IPS-NIHi7 (cell line): ENCODE results near the gene EDAR.
A peak's percentile ranks its signal among the peaks of the same experiment; 100 is the strongest.

ENCODE experiments used
- DNase-seq: peaks from one replicate; pipeline ENCODE4 v3.0.0; 2012; ENCODE audit warnings: mixed read lengths; ENCODE audit errors: extremely low spot score

EDAR gene

DNA sequence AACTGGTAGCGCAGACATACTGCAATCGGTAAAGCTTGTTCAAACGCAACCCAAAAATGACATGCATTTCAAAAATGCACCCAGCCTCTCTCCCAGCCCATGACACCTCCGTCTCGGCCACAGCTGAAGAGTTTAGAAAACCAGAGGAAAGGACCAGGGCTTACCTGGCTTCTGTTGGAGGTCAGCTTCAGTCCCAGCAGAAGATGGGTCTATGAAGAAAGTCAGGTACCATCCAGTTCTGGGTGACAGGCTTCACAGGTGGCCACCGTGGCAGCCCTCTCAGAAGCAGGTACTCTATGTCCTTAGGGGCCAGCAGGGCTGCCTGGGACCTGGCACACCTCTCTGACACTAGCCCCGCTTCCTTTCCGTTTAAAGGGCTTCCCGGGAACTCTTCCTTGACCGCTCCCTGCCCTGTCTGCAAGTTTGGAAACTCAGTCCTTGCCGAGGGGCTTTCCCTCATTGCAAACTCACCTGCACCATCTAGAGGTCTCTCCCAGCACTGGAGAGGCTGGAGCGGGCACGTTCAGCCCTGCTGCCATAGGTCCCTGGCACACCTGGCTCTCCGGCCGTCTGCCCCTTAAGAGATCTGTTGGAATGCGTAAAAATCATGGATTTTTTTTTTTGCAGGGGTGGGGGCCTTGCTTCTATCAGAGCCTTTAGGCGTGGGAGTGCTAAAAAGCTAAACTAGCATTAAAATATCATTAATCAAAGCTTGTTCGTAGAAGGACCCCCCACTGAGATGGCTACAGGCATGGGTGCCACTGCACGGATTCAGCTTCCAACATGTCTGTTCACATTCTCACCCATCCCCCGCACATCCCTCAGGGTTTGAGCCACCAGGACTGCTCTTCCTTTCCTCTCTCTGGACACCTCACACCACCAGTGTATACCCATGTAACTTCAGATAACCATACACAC lies at the start of gene EDAR:
Gene EDAR (minus strand): TSS at position 425 of the 918 bp plus-strand sequence. CDS start 58,206 bp downstream, outside the sequence.
- peak; percentile 93 for DNase-seq

DNA sequence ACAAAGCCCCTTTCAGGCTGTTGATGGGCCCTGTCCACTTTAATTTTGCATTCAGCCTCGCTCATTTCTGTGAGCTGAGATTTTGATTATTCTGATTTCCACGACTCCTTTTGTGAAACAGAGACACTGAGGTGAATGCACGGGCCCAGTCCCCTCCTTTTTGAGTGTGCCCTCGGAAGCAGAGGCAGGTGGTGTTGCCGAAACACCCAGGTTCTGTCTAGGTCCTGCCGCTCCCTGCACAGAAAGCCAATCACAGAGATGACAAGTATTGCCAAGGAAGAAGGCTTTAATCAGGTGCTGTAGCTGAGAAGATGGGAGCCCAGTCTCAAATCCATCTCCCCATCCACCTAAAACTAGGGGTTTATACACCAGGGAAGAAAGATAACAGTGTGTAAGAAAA lies 44.2 kb upstream of the EDAR start:
- no peak for DNase-seq

DNA sequence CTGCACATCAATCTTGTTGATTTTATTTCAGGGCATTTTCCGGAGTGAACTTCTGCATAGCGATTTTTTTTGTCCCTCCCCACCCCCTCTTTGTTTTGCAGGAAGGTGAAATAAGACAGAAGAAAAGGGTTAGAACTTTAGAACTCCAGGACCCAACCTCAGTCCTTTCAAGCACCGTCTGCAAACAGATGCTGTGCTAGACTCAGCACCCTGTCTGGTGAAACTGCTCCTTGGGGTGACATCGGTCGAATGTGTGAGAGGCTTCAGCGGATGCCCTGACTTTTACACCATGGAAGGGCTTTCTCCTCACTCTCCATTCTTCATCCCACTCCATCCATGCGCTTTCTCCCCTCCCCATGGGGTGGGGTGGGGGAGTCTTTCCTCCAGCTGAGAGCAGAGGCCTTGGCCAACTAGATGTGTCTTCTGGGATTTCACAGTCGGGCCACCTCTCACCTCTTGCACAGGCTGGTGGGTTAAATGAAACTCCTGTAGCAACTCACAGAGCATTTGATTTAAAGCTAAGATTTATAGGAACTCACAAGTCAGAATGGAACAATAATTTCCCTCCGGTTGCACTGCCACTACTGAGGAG lies 43.3 kb upstream of the EDAR start:
- DNase-seq = no peak

DNA sequence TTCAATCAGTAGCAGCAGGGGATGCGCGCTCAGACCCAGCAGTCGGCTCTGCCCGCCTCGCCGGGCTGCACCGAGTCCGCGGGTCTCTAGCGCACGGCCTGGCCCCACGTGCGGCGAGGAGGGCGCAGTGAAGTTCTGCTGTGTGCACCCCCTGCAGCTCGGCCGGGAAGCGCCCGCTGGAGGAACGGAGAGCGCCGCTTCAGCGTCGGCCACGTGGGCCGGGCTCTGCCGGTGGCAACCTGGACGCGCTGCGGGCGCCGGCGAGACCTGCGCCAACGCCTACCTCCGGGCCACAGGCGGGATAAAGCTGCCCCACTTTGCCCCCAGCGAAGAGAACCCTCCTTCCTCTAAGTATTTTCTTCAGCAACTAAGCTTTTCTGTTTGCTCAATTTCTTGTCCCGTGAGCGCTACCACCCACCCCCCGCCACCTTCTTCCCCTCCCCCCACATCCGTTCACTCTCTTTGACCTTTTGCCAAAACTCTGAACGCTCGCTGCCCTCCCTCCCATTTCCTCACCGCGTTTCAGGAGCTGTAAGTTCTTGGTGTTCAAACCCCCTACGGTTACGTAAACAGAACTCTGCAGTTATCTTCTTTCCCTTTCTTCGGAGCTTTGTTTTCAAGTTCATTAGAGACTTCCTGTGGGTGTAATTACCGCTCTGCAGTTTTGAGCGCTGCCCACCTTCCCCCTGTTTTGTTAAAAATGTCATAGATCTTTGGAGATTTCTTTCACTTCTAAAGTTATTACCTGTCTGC lies 42.6 kb upstream of the EDAR start:
- peak; percentile 45 for DNase-seq

DNA sequence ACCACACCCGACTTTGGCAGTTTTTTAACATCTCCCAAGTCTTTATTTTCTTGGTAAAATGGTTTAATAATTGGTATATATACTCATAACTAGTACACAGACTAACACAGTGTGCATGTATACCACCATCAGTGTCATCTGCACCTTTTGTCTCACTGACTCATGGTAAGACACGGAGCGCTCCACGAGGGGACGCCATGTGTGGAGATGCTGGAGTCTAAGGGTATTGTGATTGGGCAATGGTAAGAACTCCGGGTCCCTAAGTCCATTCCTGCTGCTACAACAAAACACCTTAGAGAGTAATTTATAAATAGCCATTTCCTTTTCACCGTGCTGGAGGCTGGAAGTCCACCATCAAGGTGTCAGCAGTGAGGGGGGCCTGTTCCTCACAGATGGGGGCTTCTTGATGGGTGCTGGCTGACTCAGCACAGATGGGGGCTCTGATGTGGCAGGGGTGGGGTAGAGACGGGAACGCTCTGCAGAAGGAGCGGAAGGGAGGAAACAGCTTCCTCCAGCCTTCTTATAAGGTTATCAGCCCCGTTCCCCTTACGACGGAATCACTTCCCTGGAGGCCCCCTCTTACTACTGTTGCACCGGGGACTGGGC lies 42.0 kb upstream of the EDAR start:
- no peak for DNase-seq

DNA sequence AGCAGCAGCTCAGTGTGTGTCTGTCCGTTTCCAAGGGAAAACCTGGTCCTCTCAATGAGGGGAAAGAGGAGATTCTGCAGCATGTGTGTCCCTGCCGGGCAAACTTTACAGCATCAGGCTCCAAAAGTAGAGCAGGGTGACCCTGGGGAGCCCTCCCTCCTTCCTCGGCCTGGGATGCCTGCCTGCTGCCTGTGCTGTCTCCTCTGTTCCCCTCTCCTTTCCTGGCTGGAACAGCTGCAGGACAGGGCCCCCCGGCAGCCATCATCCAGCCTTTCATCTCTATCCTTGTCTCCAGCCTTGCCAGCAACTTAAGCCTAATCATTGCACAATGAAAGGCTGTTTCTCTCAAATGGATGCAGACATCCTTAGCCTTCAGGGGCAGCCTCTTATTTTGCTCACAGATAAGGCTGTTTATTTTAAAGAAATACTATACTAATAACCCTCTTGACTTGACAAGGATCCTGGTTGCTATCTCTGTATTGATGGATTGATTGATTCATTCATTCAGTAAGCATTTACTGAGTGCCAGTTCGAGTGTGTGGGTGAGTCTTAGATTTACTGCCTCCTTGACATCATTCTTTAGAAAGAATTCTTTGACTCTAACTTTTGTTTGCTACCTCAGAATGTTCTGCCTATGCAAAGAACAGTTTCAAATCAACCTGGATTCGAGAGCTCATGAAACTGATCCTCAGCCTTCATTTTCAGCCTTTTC lies 40.6 kb upstream of the EDAR start:
- DNase-seq = no peak

DNA sequence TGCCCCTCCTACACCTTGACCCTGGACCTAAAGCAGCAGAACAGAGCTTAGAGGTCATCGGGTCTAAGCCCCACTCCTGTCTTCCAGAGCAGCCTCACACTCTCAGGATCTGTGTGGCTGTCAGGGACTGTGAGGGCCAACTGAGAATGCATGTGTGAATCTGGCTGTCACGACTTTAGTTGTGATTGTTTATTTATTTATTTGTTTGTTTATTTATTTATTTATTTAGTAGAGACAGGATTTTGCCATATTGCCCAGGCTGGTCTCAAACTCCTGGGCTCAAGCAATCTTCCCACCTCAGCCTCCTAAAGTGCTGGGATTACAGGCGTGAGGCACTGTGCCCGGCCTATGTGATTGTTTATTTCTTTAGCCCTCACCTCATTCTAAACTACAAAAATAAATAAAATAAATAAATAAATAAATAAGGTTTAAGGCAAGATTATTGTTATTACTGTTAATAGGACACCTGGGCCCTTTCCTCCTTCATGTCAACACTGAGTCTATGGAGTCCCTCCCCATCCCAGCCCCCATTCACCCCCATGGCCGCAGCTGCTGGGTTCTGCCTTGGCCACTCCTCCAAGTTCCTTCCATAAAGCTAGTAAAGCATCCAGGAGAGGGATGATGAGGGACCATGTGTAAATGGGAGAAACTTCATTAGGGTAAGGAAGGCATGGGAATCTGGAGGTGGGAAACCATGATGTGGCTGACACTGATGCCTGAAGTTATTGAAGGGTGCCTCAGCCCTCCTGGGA lies 39.9 kb upstream of the EDAR start:
- DNase-seq = no peak

DNA sequence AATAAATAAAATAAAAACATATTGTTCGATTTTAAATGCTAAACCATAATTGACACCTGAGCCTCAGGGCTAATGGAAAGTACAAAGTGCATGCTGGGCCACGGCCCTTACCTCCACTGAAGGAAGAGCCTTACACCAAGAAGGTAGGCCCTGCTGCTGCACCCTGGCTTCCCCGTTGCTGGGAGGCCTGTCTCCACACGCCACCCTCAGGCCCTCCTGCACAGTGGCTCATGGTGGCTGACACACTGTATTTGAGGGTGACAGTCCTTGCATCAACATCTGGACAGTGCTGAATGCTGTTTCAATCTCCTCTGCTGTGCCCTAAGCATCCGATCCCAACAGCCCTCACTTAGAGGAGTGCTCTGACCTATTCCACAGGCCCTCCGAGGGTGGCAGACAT lies 39.3 kb upstream of the EDAR start:
- no peak for DNase-seq

DNA sequence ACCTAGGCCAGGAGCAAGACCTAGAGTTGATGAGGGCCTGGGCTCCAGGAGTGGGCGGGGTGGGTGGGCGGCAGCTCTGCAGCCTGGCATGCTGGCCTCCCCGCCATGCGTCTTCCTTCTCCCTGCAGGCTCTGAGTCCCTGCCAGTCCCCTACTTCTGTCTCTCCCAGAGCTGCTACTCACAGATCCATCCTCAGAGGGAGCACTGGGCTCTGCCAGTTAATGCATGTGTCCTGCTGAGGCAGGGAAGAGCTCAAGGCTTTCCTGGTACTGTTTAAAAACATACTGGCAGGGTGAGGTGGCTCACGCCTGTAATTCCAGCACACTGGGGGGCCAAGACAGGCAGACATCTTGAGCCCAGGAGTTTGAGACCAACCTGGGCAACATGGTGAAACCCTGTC lies 38.7 kb upstream of the EDAR start:
- DNase-seq = no peak

DNA sequence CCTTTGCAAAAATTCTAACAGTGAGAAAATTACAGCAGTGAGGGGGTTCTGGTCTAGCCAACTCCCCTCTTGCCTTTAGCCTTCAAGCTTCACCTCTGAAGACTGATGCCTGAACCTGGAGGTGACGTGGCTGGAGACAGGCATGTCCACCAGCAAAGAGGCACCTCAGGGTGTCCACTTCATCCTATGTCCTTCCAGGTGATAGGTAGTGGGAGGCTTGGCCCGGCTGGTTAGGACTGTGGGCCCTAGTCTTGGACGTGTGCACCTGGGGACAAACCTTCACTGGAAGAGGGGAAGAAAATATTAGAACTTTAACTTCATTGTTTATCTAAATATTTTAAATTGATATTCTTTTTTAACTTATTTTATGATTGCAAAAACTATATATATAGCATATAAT lies 35.5 kb upstream of the EDAR start:
- no peak for DNase-seq

DNA sequence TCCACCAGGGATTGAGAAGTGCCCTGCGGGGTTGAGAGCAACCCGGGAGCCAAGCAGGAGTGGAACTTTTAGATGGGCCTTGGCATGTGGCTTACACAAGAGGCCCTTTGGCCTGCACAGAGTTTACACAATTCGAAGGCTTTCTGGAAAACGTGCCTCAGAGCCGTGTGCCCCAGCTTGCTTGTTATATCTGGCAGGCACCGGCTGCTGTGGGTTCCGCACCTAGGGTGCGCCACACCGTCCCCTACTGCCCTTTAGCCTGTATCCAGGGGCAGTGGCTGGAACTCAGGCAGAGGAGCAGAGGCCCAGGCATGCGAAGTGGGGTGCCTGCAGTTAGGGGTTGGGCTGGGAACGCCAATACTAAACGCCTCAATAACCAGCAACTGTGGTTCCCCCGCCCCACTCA lies 32.9 kb upstream of the EDAR start:
- DNase-seq = no peak

DNA sequence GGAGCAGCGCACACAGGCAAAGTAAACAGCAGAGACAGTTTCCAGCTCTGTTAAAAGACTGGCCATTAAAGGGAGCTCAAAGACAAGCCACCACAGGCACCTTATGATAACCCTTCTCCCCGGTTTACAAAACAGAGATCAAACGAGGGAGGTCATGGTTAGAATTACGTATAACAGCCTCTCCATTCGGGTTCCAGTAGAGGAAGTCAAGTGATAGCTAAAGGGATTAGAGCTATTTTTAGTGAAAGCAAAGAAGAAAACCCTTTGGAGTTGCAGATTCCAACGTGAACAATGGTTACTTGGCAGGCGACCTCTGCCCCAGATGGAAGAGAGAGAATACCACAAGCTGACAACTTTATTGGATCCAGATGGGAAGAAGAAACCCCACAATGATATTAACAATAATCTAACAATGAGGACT lies 31.2 kb upstream of the EDAR start:
- DNase-seq = peak; percentile 35

DNA sequence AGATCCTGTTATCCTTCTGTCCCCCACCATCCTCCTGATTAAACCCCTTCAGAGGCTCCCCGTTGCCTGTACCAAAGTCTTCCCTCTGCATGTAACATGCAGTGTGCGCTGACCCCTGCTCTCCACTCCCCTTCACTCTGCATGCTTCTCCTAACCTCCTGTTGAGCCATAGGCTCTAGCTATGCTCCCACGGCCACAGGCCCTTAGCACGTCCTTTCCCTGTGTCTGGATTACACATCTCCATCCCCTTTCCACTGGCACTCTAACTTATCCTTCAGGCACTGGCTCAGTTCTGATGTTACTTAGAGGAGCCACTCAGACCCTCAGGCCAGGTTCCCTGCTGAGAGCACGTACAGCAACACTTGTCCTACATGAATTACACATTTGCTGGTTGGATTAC lies 29.4 kb upstream of the EDAR start:
- DNase-seq = no peak

DNA sequence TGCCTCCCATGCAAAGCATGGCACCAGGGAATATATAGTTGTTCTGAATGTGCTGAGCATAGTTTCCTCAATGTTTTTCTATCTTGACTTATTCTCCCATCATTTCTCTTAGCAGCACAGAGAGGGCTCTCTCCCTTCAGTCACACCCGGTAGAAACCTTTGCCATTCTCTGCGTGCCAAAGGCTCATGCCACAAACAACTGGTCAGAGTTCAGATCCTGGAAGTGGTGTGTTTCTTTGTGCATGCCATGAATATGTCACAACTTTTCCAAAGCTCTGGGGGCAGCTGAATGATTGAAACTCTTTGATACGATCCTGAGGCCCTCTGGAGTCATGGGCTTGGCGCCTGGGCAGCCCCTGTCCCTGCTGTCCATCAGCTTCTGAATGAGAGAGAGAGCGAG lies 28.0 kb upstream of the EDAR start:
- no peak for DNase-seq

DNA sequence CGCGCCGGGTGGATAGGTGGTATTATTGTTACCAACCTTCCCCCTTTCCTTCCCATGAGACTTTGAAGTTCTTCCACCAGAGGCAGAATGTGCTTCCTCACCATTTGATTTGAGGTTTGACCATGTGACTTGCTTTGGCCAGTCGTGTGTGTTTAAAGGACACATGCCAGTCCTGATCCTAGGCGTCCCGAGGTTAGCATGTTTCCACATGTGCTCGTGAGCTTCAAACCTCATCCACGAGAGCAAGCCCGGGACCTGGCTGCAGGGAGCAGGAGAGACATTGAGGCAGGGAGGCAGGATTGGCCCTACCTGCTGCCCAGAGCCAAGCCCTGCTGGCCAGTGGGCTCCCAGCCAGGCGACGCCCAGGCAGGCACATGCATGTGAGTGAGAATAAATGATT lies 27.4 kb upstream of the EDAR start:
- DNase-seq = no peak

DNA sequence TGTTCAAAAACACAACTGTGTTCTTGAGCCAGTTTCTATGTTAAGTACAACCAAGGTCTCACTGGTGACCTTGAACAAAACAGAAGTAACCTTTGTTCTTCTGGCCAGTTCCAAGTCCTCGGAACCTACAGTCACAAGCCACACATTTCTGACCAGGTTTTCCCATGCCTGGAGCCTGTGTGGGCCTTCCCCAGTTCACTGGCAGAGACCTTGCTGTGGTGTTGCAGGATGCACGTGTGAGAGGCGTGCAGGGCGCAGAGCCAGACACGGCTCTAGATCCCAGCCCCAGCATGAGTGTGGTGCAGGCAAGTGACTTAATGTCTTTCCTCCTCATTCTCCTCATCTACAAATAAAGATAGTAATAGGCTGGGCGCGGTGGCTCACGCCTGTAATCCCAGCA lies 25.5 kb upstream of the EDAR start:
- no peak for DNase-seq

DNA sequence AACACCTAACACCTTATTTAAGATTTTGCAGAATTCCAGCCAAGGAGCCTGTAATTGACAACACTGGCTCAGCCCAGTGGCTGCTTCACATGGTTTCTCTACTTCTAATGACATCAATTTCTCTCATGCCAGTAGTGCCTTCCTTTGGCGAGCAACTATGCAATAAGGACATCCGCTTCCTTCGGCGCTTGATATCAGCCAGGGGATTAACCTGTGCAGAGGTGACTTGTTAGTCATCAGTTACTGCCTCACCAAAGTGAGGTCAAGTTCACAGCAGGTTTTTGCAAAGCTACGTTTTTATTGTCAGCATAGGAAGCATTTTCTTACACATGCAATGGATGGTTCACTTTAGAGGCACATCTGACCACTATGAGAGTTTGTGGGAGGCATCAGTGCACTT lies 24.0 kb upstream of the EDAR start:
- DNase-seq = no peak

DNA sequence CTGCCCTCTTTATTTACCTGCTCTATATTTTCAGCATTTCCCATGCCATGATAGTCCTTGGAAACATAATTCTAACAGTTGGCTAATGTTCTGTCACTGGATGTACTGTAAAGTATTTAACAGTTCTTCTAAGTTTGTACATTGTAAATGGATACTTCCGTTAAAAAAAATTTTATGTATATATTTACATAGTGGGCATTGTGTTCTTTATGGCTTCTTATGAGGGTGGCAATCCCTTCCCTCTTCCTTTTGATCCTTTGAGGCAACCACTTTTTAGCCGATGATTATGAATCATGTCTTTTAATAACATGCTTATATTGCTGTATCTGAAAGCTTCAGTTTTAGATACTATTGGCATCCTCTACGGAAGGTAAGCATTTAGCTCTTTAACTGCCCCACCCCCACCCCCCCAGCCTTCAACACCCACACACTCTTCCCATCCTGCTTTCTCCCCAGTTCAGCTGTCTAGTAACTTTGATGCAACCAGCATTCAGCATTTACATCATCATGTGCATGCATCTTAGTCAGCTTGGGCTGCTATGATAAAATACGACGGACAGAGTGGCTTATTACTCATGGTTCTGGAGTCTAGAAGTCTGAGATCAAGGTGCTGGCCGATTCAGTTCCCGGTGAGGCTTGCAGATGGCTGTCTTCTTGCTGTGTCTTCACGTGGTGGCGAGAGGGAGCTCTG lies 21.0 kb upstream of the EDAR start:
- no peak for DNase-seq

DNA sequence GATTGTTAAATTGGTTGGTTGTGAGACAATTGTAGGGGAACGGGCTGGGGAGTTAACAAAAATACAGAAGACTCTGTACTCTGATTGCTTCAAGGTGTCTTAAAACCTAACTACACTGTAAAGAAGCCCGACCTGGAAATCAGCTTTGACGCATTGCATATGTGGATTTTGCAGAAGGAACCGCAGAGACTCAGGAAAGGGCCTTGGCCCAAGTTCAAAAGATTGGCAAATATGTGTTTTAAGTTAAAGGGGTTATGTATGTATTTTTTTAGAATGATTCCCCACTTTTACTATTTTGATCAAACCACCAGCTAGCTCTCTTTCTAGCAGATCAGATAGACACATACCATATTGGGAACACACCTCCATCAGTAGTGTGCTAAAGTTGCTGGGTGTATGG lies 18.0 kb upstream of the EDAR start:
- DNase-seq = no peak

DNA sequence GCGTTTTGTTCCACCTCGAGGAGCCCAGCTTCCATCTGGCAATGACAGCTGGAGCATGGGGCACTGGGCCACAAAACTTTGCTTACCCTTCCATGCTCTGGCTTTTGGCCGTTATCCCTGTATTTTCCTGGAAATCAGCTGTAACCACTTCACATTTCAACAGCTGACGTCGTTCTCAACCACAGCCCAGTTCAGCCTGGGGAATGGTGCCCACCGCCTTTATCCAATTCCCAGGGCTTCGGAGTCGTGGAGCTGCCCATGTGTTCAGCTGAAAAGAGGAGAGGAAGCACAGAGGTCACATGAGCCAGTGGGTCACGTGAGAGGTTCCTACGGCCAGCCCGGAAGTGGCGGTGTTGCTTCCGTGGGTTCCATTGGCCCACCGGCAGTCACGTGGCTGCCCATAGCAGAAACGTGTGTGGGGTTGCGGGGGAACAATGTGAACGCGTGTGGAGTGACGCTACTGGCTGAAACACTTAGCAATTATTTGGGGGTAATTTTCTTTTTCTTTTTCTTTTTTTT lies 16.7 kb upstream of the EDAR start:
- DNase-seq = no peak
